Measurements from ENCODE around the gene PPM1H. TPM values are rescaled to one million over a fixed set of nuclear protein-coding genes. Genes with fewer than 3 reads are reported as not detected.

PPM1H gene
- total RNA-seq, 1 donor from 2014 or later = 0.85 TPM

- Histone ChIP-seq H3K4me1 (no peaks in the 10 kb centered on the region), H3K27me3 (no peaks in the 10 kb centered on the region), H3K36me3 (no peaks in the 10 kb centered on the region), H3K4me3 (no peak overlapping the region), H3K9me3 (no peaks in the 10 kb centered on the region), H3K27ac (no peak overlapping the region)
- intact Hi-C loops (cut with DNase I) = no loop called here
- no peak for TF ChIP-seq CTCF (IDR thresholded peaks at IDR 0.05)
- no peak for DNase-seq (ENCODE audit: low spot score in 2 of 2)
These were observed 18.1 kb downstream of the PPM1H start for GRCh38 chr12:62916632-62917425.

- intact Hi-C loops (cut with DNase I) = no loop called here
- DNase-seq (ENCODE audit: low spot score in 2 of 2) = no peak
- no peaks in the 10 kb centered on the region for H3K9me3 ChIP-seq
- H3K4me1 ChIP-seq = no peaks in the 10 kb centered on the region
- no peaks in the 10 kb centered on the region for H3K36me3 ChIP-seq
- no peak overlapping the region for H3K27ac ChIP-seq
- no peak for TF ChIP-seq CTCF (IDR thresholded peaks at IDR 0.05)
- H3K4me3 ChIP-seq = no peak overlapping the region
- no peaks in the 10 kb centered on the region for H3K27me3 ChIP-seq
These were observed 19.8 kb downstream of the PPM1H start for GRCh38 chr12:62915204-62915529.

- DNase-seq (ENCODE audit: low spot score in 2 of 2) = no peak
- TF ChIP-seq CTCF (IDR thresholded peaks at IDR 0.05) = no peak
- no peak overlapping the region for H3K27ac ChIP-seq
- no peaks in the 10 kb centered on the region for H3K36me3 ChIP-seq
- H3K27me3 ChIP-seq = no peaks in the 10 kb centered on the region
- no peak overlapping the region for H3K4me3 ChIP-seq
- intact Hi-C loops (cut with DNase I) = no loop called here
- H3K9me3 ChIP-seq = no peaks in the 10 kb centered on the region
- no peaks in the 10 kb centered on the region for H3K4me1 ChIP-seq
These were observed 20.3 kb downstream of the PPM1H start for GRCh38 chr12:62914443-62915203.

GRCh38 chr12:62913380-62913779 lies 21.6 kb downstream of the PPM1H start:
- intact Hi-C loops (cut with DNase I) = no loop called here
- TF ChIP-seq CTCF (IDR thresholded peaks at IDR 0.05) = no peak
- no peak for DNase-seq (ENCODE audit: low spot score in 2 of 2)

GRCh38 chr12:62912644-62913043 lies 22.3 kb downstream of the PPM1H start:
- no peak for DNase-seq (ENCODE audit: low spot score in 2 of 2)
- H3K9me3 ChIP-seq = no peaks in the 10 kb centered on the region
- no peak overlapping the region for H3K27ac ChIP-seq
- H3K27me3 ChIP-seq = no peaks in the 10 kb centered on the region
- no peaks in the 10 kb centered on the region for H3K4me1 ChIP-seq
- intact Hi-C loops (cut with DNase I) = no loop called here
- no peak overlapping the region for H3K4me3 ChIP-seq
- no peaks in the 10 kb centered on the region for H3K36me3 ChIP-seq
- TF ChIP-seq CTCF (IDR thresholded peaks at IDR 0.05) = no peak

More at GRCh38 chr12:62913380-62913779, 21.6 kb downstream of the PPM1H start:
- Histone ChIP-seq H3K27ac (no peak overlapping the region), H3K36me3 (no peaks in the 10 kb centered on the region), H3K4me3 (no peak overlapping the region), H3K4me1 (no peaks in the 10 kb centered on the region), H3K27me3 (no peaks in the 10 kb centered on the region), H3K9me3 (no peaks in the 10 kb centered on the region)
